Right hindlimb (tissue), 1 donor: Measurements from ENCODE around the gene UBTFL1.
A peak's percentile ranks its signal among the peaks of the same experiment; 100 is the strongest.
"Not testable (repeated sequence)": the region's sequence is repeated elsewhere in the genome, so short reads cannot be mapped to it uniquely, and the experiment has no call there.

ENCODE experiments used
- DNase-seq: peaks from one replicate; pipeline ENCODE4 v3.0.0-alpha.2; 2018

The UBTFL1 gene, protein sequence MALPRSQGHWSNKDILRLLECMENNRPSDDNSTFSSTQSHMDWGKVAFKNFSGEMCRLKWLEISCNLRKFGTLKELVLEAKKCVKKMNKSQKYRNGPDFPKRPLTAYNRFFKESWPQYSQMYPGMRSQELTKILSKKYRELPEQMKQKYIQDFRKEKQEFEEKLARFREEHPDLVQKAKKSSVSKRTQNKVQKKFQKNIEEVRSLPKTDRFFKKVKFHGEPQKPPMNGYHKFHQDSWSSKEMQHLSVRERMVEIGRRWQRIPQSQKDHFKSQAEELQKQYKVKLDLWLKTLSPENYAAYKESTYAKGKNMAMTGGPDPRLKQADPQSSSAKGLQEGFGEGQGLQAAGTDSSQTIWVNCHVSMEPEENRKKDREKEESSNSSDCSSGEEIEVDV

DNA sequence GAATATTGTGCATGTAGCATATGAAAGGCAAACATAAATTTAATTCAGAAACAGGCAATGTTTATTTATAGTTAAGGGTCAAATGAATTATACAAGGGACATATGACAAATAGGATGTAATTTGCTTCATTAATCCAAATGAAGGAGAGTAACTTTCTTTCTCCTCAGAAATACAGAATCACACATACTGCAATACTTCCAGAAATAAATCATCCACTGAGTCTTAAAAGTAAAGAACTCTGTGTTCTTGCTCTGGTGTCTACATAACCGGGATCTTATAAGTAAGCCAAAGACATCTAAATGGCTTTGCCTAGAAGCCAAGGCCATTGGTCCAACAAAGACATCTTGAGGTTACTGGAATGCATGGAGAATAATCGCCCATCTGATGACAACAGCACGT lies at the start of gene UBTFL1:
UBTFL1 (plus strand) TSS at position 301 of the 400 bp plus-strand sequence; CDS start at position 301, 0 bp downstream.
- not testable (repeated sequence) for DNase-seq

DNA sequence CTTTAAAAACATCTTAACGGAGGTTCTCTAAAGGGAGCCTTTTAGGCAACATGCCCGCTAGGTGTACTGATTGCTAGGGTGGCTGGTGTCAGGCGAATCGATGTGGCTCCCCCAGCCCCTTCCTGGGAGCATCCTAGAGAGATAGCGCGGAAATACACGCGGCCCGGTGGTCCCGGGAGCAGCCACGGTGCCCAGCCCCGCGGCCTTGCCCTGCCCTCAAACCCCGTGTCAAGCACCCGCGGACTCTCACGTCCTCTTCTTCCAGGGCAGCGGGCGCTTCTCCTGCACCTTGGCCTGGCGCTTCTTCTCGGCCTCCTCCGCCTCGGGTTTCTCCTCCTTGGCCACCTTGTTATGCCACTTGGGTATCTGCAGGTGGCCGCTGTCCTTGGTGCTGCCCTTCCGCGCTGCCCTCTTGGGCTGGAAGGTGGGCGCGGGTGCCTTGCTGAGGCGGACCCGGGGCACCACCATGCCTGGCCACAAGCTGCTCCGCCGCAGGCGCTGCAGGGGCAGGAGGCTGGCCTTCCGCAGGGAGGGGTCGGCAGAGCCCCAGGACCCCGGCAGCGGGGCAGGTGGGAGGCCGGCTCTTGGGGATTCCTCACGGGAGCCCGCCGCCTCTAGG lies 34.0 kb upstream of the UBTFL1 start:
- DNase-seq: not testable (repeated sequence)

DNA sequence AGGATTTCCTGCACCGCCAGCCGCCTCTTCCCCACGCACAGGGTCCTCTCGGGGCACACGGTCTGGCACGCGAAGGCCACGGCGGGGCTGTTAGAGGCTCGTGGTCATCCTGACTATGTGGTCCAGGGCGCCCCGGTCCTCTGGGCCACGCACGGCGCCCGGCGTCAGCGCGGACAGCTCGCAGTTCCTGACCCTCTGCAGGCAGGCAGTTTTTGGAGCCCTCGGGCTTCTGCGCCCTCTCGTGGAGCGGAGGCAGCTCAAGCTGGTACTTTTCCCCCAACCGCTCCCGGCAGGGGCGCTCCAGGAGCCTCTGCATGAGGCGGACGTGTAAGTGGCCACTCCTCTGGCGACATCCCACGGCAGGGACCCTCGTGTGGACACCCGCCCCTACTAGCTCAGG lies 33.4 kb upstream of the UBTFL1 start:
- not testable (repeated sequence) for DNase-seq

DNA sequence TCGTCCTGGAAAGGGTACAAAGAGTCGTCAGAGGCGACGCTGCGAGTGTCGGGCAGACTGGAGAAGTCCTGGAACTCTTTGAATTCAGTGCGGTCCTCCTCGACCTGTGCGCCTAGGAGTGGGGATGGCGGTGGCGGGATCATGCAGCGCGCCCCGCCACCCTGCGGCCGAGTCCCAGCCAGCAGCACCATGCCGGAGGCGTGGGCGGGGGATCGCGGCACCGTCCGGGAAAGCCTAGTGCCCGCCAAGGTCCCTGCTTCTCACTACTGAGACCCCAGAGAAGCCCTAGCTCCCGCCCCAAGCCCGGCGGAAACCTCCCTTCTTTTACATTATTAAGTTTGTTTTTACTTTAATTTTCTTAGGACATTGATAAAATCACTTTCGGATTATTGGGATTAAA lies 32.2 kb upstream of the UBTFL1 start:
- DNase-seq: not testable (repeated sequence)

DNA sequence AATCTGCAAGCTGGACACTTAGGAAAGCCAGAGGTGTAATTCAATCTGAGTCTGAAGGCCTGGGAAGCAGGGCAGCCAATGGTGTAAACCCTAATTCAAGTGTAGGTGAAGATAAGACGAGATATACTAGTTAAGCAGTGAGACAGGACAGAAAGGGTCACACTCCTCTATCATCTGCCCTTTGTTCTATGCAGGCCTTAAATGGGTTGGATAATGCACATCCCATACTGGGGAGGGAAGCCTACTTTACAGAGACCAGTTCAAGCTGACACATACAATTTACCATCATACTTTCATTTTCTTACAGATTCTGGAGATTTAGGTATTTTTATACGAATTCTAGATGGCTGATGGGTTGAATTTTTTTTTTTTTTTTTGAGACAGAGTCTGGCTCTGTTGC lies 3.0 kb downstream of the UBTFL1 start:
- DNase-seq: not testable (repeated sequence)

DNA sequence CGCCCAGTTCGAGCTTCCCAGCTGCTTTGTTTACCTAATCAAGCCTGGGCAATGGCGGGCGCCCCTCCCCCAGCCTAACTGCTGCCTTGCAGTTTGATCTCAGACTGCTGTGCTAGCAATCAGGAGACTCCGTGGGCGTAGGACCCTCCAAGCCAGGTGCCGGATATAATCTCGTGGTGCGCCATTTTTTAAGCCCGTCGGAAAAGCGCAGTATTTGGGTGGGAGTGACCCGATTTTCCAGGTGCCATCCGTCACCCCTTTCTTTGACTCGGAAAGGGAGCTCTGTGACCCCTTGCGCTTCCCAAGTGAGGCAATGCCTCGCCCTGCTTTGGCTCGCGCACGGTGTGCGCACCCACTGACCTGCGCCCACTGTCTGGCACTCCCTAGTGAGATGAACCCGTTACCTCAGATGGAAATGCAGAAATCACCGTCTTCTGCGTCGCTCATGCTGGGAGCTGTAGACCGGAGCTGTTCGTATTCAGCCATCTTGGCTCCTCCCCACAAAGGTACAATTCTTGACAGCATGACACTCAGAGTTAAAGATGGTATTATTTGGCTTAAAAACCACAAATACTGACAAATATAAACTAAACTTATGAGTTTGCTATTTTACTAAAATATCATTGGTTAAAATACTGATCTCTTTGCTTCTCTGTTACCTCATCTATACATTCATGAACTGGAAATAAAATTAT lies 9.6 kb downstream of the UBTFL1 start:
- DNase-seq: not testable (repeated sequence)

DNA sequence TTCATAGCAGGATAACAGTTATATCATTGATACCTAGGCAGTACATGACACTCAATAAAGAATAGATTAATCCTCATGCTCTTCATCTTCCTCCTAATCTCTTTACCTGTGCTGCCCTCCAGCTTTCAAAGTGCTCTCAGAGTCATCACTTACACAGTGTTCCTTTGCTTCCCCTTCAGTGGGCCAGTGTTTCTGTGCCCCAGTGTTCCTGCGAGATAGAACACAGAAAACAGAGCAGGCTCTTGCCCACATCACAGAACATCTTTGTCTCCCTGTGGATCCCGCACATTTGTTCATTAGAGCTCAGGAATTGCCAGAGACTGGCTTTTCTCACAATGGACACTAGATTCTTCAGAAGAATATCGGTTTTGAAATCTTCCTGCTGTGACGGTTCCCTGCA lies 12.5 kb downstream of the UBTFL1 start:
- not testable (repeated sequence) for DNase-seq

DNA sequence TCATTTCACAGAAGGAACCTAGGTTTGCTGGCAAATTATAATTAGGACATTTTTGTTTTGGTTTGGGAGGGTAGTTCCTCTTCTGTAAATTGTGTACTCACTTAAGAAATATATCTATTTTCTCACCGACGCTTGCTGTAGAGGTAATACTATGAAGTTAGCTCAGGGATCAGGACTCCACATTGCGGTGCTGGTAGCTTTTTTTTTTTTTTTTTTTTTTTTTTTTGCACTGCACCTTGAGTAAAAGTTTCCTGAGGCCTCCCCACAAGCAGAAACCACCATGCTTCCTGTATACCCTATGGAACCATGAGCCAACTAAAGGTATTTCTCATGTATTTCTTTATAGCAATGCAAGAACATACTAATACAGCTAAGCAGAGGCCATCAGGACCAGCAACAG lies 14.7 kb downstream of the UBTFL1 start:
- no peak for DNase-seq

DNA sequence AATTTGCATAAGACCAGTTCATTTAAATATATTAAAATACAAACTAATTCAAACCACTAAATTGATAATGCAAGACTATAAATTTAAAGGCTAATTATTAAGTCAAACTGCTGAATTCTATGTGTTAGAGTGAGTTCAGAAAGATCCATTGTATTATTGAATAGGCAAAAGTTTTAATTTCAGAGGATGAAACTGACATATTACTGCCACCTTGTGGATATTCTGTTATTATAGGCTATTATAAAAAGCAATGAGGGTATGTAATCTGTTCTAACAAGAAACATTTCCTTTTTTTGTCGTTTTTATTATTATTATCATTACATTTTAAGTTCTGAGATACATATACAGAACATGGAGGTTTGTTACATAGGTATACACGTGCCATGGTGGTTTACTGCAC lies 27.8 kb downstream of the UBTFL1 start:
- no peak for DNase-seq

DNA sequence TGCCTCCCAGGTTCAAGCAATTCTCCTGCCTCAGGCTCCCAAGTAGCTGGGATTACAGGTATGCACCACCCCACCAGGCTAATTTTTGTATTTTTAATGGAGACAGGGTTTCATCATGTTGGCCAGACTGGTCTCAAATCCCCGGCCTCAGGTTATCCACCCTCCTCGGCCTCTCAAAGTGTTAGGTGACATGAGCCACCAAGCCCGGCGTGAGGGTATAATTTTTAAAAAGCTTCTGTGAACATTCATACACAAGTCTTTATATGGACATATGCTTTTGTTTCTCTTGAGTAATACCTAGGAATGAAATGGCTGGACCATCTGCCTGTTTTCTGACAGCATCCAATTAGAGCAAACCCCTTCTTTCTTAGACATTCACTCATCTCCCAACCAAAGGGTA lies 34.4 kb downstream of the UBTFL1 start:
- no peak for DNase-seq

DNA sequence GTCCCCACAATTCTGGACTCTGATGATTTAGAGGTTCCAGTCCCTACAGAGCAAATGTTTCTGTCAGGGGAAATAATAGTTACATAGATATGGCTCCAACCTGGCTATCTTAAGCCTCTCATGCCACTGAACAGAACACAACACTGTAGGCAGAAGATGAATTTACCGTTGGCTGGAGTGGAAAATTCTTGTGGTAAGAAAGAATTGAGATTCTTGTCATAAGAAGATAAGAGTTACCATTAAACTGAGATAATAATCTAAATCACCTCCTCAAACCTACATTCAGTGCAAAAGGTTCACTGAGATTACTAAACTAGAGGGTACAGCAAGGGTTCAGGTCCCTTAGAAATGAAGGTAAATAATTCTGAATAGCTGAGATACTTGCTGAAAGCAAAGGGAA lies 38.6 kb downstream of the UBTFL1 start:
- DNase-seq: no peak

DNA sequence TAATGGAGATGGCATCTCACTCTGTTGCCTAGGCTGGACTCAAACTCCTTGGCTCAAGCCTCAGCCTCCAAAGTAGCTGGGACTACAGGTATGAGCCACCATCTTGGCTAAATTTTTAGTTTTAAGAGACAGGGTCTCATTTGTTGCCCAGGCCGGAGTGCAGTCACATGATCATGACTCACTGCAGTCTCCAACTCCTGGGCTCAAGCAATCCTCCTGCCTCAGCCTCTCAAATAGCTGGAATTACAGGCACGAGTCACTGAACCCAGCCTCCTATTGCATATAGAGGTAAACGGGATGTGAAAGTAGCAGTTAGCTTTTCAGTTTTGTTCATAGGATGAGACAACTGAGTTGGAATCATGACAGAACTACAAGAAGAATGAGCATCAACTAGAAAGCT lies 39.2 kb downstream of the UBTFL1 start:
- DNase-seq: no peak

DNA sequence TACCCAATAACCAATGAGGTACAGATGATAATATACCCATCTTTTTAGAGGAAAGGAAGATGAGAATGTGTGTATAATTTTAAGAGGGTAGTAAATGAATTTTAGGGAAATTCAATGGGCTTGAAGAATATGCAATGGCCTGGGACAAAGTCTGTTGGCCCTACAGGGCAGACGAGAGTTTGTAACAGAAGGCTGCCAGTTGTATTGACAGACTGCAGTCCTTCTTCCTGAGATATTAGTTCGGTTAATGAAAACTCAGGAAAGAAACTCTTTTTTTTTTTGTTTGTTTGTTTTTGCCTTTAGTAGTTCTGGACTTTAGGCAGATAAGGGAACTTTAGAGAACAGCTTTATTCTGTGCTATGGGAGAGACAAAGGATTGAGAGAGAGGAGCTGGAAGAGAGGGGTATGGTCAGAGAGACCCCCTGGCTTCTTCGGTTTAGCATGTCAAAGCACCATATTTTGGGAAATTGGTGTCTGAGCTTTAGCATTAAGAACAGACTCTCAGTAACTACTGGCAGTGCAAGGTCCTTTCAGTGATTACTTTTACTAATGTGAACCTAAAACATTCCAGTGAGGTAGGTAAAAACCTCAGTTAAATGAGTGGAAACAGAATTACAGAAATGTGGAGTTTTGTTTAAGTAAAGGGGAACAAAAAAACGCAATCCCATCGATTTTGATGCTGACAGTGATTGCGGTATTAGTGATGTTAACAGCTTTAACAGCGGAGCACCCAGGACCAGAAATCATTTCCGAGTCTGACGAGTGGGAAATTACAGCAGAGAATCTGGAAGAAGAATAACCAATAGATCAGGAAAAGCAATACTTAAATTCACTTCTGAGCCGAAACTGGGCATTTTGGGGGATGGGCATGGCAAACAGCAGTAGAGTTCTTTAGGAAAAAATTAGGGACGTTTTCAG lies 48.1 kb downstream of the UBTFL1 start:
- no peak for DNase-seq

DNA sequence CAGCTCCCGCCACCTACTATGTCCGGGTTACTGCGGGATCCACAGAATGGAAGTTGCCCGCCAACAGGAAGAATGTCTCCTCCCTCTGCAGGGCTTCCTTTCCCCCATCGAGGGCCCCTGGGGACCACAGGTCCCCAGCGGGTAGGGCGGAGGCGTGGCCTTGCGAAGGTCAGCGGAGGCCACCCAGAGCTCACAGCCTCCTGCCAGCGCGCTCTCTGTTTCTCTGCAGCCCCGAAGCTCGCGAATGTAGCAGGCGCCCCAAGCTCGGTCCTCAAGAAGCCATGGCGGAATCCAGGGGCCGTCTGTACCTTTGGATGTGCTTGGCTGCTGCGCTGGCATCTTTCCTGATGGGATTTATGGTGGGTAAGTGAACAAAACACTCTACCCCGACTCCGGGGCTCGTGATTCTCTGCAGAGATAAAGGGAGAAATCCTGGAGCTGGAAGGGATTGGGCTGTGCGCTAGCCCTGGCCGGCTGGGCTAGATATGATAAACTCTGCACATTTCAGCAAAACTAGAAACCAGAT lies 48.8 kb downstream of the UBTFL1 start, which contains the start of gene NAALAD2:
NAALAD2 (plus strand) TSS at position 186 of the 526 bp plus-strand sequence; CDS start at position 282, 96 bp downstream.
- DNase-seq: peak; percentile 68

DNA sequence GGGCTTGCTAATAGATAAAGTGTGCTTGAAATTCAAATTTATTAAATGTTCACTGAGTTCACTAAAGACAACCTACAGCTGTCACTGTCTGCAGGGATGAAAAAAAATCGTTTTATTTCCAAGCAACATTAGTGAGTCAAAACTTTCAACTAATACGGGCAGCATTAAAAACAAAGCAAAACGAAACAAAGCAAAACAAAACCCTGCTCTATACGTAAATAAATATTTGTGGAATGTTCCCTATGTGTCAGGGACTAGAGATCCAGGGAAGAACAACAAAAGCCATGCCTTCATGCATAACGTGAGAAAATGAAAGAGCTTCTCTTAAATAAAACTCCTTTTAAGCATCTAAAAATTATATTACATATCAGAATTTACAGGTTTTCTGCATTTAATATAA lies 49.3 kb downstream of the UBTFL1 start:
- DNase-seq: no peak
